ENCODE measurements around the gene GCH1.

- TF ChIP-seq CTCF (IDR thresholded peaks at IDR 0.05), result no peak
- no peak for TF ChIP-seq POLR2A (IDR thresholded peaks at IDR 0.05)
These were observed 79.9 kb downstream of the GCH1 start for GRCh38 chr14:54822685-54823084.

Measured in right lobe of liver (tissue), 4 donors.